ENCODE data around the gene CYGB.

Gene CYGB

GRCh38 chr17:76537578-76538280, at the start of gene CYGB:
TSS of gene CYGB (minus strand) at chr17:76537709. CDS start at chr17:76537542, 167 bp downstream.
- DNase-seq, result no peak

GRCh38 chr17:76586741-76587487, 49.4 kb upstream of the CYGB start:
- DNase-seq, result no peak

- DNase-seq, result peak; percentile 42
These were observed 48.4 kb upstream of the CYGB start, which contains the start of gene ST6GALNAC2 for GRCh38 chr17:76585649-76586593. TSS of gene ST6GALNAC2 (minus strand) at chr17:76585860. CDS start at chr17:76585808, 52 bp downstream.

- DNase-seq, result no peak
These were observed 47.6 kb upstream of the CYGB start for GRCh38 chr17:76585033-76585648.

GRCh38 chr17:76584427-76585032, 47.0 kb upstream of the CYGB start:
- no peak for DNase-seq

- DNase-seq, result no peak
These were observed 45.2 kb upstream of the CYGB start for GRCh38 chr17:76582660-76583059.

GRCh38 chr17:76581515-76581914, 44.0 kb upstream of the CYGB start:
- no peak for DNase-seq

GRCh38 chr17:76579281-76579680, 41.8 kb upstream of the CYGB start:
- no peak for DNase-seq

- no peak for DNase-seq
These were observed 40.9 kb upstream of the CYGB start for GRCh38 chr17:76578376-76578775.

- no peak for DNase-seq
These were observed 40.4 kb upstream of the CYGB start for GRCh38 chr17:76577876-76578275.

GRCh38 chr17:76576189-76576588, 38.7 kb upstream of the CYGB start:
- no peak for DNase-seq

GRCh38 chr17:76575570-76575969, 38.1 kb upstream of the CYGB start:
- DNase-seq, result no peak

- DNase-seq, result no peak
These were observed 36.7 kb upstream of the CYGB start for GRCh38 chr17:76574166-76574565.

GRCh38 chr17:76573096-76573495, 35.6 kb upstream of the CYGB start:
- DNase-seq, result no peak

- DNase-seq, result no peak
These were observed 34.8 kb upstream of the CYGB start for GRCh38 chr17:76572201-76572910.

GRCh38 chr17:76570877-76571471, 33.5 kb upstream of the CYGB start:
- no peak for DNase-seq

GRCh38 chr17:76570457-76570856, 32.9 kb upstream of the CYGB start:
- DNase-seq, result no peak

GRCh38 chr17:76569607-76570279, 32.2 kb upstream of the CYGB start:
- DNase-seq, result no peak

- no peak for DNase-seq
These were observed 31.3 kb upstream of the CYGB start for GRCh38 chr17:76568811-76569221.

- DNase-seq, result no peak
These were observed 30.3 kb upstream of the CYGB start for GRCh38 chr17:76567634-76568432.
